HAP-1 (cell line): ENCODE results near the gene HDAC4.

ENCODE experiments used
- DNase-seq, 2 experiments: peaks; one replicate each; pipeline ENCODE4 v3.0.0-alpha.2; 2016 to 2020; ENCODE audit warnings: low spot score in 2 of 2
- H3K27me3 ChIP-seq: fragments of 250-450 bp; sonication (Bioruptor Pico); 2 replicates; pipeline ENCODE4 v1.5.1; 2020; ENCODE audit warnings: low read depth, mild to moderate bottlenecking, moderate library complexity
- H3K36me3 ChIP-seq: fragments of 250-450 bp; sonication (Bioruptor Pico); replicated peaks from 2 replicates; pipeline ENCODE4 v1.5.1; 2020; ENCODE audit warnings: mild to moderate bottlenecking
- H3K4me1 ChIP-seq: fragments of 250-450 bp; sonication (Bioruptor Pico); 2 replicates; pipeline ENCODE4 v1.5.1; 2020; ENCODE audit warnings: mild to moderate bottlenecking
- H3K4me3 ChIP-seq: fragments of 250-450 bp; sonication (Bioruptor Pico); 2 replicates; pipeline ENCODE4 v1.5.1; 2020; ENCODE audit warnings: mild to moderate bottlenecking, moderate library complexity
- H3K9me3 ChIP-seq: fragments of 250-450 bp; sonication (Bioruptor Pico); 2 replicates; pipeline ENCODE4 v1.5.1; 2020; ENCODE audit warnings: mild to moderate bottlenecking, moderate library complexity
- in situ Hi-C: fragments of 300-500 bp; cut with MboI; formaldehyde crosslinking; loops from 3 replicates; pipeline ENCODE4 v1.14.3; 2020; ENCODE audit warnings: low sequenced_read_pairs, inconsistent platforms, mixed read lengths

The HDAC4 gene

GRCh38 chr2:239412905-239413603 lies 12.2 kb upstream of the HDAC4 start:
- no peaks in the 10 kb centered on the region for H3K4me1 ChIP-seq
- no peaks in the 10 kb centered on the region for H3K36me3 ChIP-seq
- H3K27me3 ChIP-seq, result peaks cover 2% of the 10 kb centered on the region; the same call in 1 of the 2 replicates
- no peak for DNase-seq
- no peaks in the 10 kb centered on the region for H3K9me3 ChIP-seq
- in situ Hi-C loops, result no loop called here
- H3K4me3 ChIP-seq, result no peak overlapping the region

GRCh38 chr2:239411549-239412319 lies 10.9 kb upstream of the HDAC4 start:
- Histone ChIP-seq H3K9me3 (no peaks in the 10 kb centered on the region), H3K27me3 (no peaks in the 10 kb centered on the region), H3K36me3 (no peaks in the 10 kb centered on the region), H3K4me3 (no peak overlapping the region), H3K4me1 (no peaks in the 10 kb centered on the region)
- no peak for DNase-seq
- in situ Hi-C loops, result no loop called here

- H3K4me3 ChIP-seq, result no peak overlapping the region
- no peaks in the 10 kb centered on the region for H3K27me3 ChIP-seq
- no peaks in the 10 kb centered on the region for H3K9me3 ChIP-seq
- in situ Hi-C loops, result no loop called here
- no peak for DNase-seq
- H3K36me3 ChIP-seq, result no peaks in the 10 kb centered on the region
- no peaks in the 10 kb centered on the region for H3K4me1 ChIP-seq
Measured at GRCh38 chr2:239411117-239411516, 10.3 kb upstream of the HDAC4 start.

- H3K4me1 ChIP-seq, result no peaks in the 10 kb centered on the region
- in situ Hi-C loops, result no loop called here
- no peaks in the 10 kb centered on the region for H3K9me3 ChIP-seq
- no peak for DNase-seq
- no peaks in the 10 kb centered on the region for H3K27me3 ChIP-seq
- no peak overlapping the region for H3K4me3 ChIP-seq
- H3K36me3 ChIP-seq, result no peaks in the 10 kb centered on the region
Measured at GRCh38 chr2:239409976-239410375, 9.2 kb upstream of the HDAC4 start.

- Histone ChIP-seq H3K9me3 (no peaks in the 10 kb centered on the region), H3K4me3 (no peak overlapping the region), H3K36me3 (no peaks in the 10 kb centered on the region), H3K4me1 (peaks cover 3% of the 10 kb centered on the region), H3K27me3 (no peaks in the 10 kb centered on the region)
- in situ Hi-C loops, result no loop called here
- no peak for DNase-seq
Measured at GRCh38 chr2:239407112-239407511, 6.3 kb upstream of the HDAC4 start.

GRCh38 chr2:239406316-239406995 lies 5.6 kb upstream of the HDAC4 start:
- peaks cover 8% of the 10 kb centered on the region for H3K4me1 ChIP-seq
- no peaks in the 10 kb centered on the region for H3K9me3 ChIP-seq
- H3K4me3 ChIP-seq, result no peak overlapping the region
- H3K36me3 ChIP-seq, result no peaks in the 10 kb centered on the region
- no peaks in the 10 kb centered on the region for H3K27me3 ChIP-seq
- in situ Hi-C loops, result no loop called here
- no peak for DNase-seq

- H3K36me3 ChIP-seq, result no peaks in the 10 kb centered on the region
- no peaks in the 10 kb centered on the region for H3K27me3 ChIP-seq
- no peaks in the 10 kb centered on the region for H3K9me3 ChIP-seq
- in situ Hi-C loops, result no loop called here
- DNase-seq, result no peak
- peaks cover 8% of the 10 kb centered on the region for H3K4me1 ChIP-seq
- H3K4me3 ChIP-seq, result no peak overlapping the region
Measured at GRCh38 chr2:239405071-239405470, 4.3 kb upstream of the HDAC4 start.

GRCh38 chr2:239402666-239403065 lies 1.8 kb upstream of the HDAC4 start:
- H3K9me3 ChIP-seq, result no peaks in the 10 kb centered on the region
- H3K4me3 ChIP-seq, result no peak overlapping the region
- in situ Hi-C loops, result no loop called here
- DNase-seq, result no peak
- H3K36me3 ChIP-seq, result no peaks in the 10 kb centered on the region
- H3K4me1 ChIP-seq, result peaks cover 21% of the 10 kb centered on the region
- no peaks in the 10 kb centered on the region for H3K27me3 ChIP-seq

GRCh38 chr2:239401881-239402233 lies 1.0 kb upstream of the HDAC4 start:
- H3K4me3 ChIP-seq, result peak overlapping the region; percentile 74
- in situ Hi-C loops, result no loop called here
- no peaks in the 10 kb centered on the region for H3K9me3 ChIP-seq
- no peaks in the 10 kb centered on the region for H3K27me3 ChIP-seq
- peaks cover 26% of the 10 kb centered on the region for H3K4me1 ChIP-seq
- H3K36me3 ChIP-seq, result no peaks in the 10 kb centered on the region
- DNase-seq, result peak in 1 of 2 experiments; percentile 8

GRCh38 chr2:239401067-239401880 lies 454 bp upstream of the HDAC4 start:
- peak overlapping the region; percentile 74 for H3K4me3 ChIP-seq
- no peaks in the 10 kb centered on the region for H3K9me3 ChIP-seq
- H3K4me1 ChIP-seq, result peaks cover 29% of the 10 kb centered on the region
- H3K36me3 ChIP-seq, result no peaks in the 10 kb centered on the region
- in situ Hi-C loops, result no loop called here
- H3K27me3 ChIP-seq, result no peaks in the 10 kb centered on the region
- DNase-seq, result peak; percentile 95 to 99

- H3K9me3 ChIP-seq, result no peaks in the 10 kb centered on the region
- H3K27me3 ChIP-seq, result no peaks in the 10 kb centered on the region
- peak overlapping the region; percentile 38 for H3K4me3 ChIP-seq
- peaks cover 30% of the 10 kb centered on the region for H3K4me1 ChIP-seq
- DNase-seq, result peak; percentile 12 to 28
- H3K36me3 ChIP-seq, result no peaks in the 10 kb centered on the region
- in situ Hi-C loops, result no loop called here
Measured at GRCh38 chr2:239399921-239400595, 762 bp downstream of the HDAC4 start.

GRCh38 chr2:239399433-239399920 lies 1.3 kb downstream of the HDAC4 start:
- in situ Hi-C loops, result no loop called here
- peak overlapping the region; percentile 38 for H3K4me3 ChIP-seq
- no peaks in the 10 kb centered on the region for H3K9me3 ChIP-seq
- H3K27me3 ChIP-seq, result no peaks in the 10 kb centered on the region
- no peaks in the 10 kb centered on the region for H3K36me3 ChIP-seq
- peaks cover 30% of the 10 kb centered on the region for H3K4me1 ChIP-seq
- DNase-seq, result peak; percentile 27 to 71

GRCh38 chr2:239398521-239398921 lies 2.3 kb downstream of the HDAC4 start:
- in situ Hi-C loops, result no loop called here
- Histone ChIP-seq H3K9me3 (no peaks in the 10 kb centered on the region), H3K4me3 (peak overlapping the region; percentile 38; the same call in 1 of the 2 replicates), H3K27me3 (no peaks in the 10 kb centered on the region), H3K4me1 (peaks cover 34% of the 10 kb centered on the region), H3K36me3 (no peaks in the 10 kb centered on the region)
- peak in 1 of 2 experiments; percentile 53 for DNase-seq
